ENCODE data around the gene DOK7. TPM values are rescaled to one million over a fixed set of nuclear protein-coding genes. Genes with fewer than 3 reads are reported as not detected.

The DOK7 gene
- total RNA-seq, 1 experiment from 2014 or later = 0.26 TPM

GRCh38 chr4:3427706-3428446, 35.2 kb upstream of the DOK7 start:
- H3K4me1 ChIP-seq (ENCODE audit: insufficient read depth, low read length) = no peaks in the 10 kb centered on the region
- no peak overlapping the region for H2BK15ac ChIP-seq (ENCODE audit: low read depth, low read length)
- no peak overlapping the region for H3K56ac ChIP-seq (ENCODE audit: insufficient read length, low read depth, low read length)
- no peak overlapping the region for H2BK5ac ChIP-seq (ENCODE audit: insufficient read length, low read length)
- no peak for DNase-seq
- H2AFZ ChIP-seq (ENCODE audit: low read length) = no peak overlapping the region
- no peak overlapping the region for H2AK5ac ChIP-seq (ENCODE audit: insufficient read length, low read length)
- no peak overlapping the region for H2BK20ac ChIP-seq (ENCODE audit: low read depth, low read length, poor library complexity, severe bottlenecking)
- no CpG with 5 or more reads among the region's 17 CpGs for WGBS (ENCODE audit: extremely low coverage, insufficient read length, low lambda C conversion rate)
- no peak overlapping the region for H3K14ac ChIP-seq (ENCODE audit: insufficient read depth, low read length)
- Mint-ChIP-seq H3K9me3 (no peaks in the 10 kb centered on the region), H3K4me1 (peaks cover 4 to 8% of the 10 kb centered on the region in 2 experiments; a peak in 3 of 4 replicates), H3K27ac (peak overlapping the region in 1 of 3 experiments; percentile 40; a peak in 2 of 7 replicates), H3K4me3 (no peak overlapping the region; a peak in 1 of 5 replicates), H3K27me3 (ENCODE audit: low read depth) (no peaks in the 10 kb centered on the region), H3K36me3 (ENCODE audit: insufficient read depth in 1 of 3, low read depth in 3 of 3) (peaks cover 3 to 9% (median 8%) of the 10 kb centered on the region in 3 experiments; a peak in 5 of 7 replicates)
- H3K23ac ChIP-seq (ENCODE audit: insufficient read length, low read depth, low read length) = no peak overlapping the region
- no peak overlapping the region for H2BK12ac ChIP-seq (ENCODE audit: insufficient read length, low read depth, low read length)
- H4K91ac ChIP-seq (ENCODE audit: insufficient read length, low read depth, low read length) = no peak overlapping the region
- H4K5ac ChIP-seq (ENCODE audit: insufficient read length, low read depth, low read length) = no peak overlapping the region
- TF ChIP-seq CTCF (conservative IDR thresholded peaks at IDR 0.05) = no peak
- no peak overlapping the region for H3T11ph ChIP-seq (ENCODE audit: low read length)
- no peaks in the 10 kb centered on the region for H3K79me1 ChIP-seq (ENCODE audit: insufficient read depth, low read depth, low read length, poor library complexity, severe bottlenecking)
- H3K9ac ChIP-seq (ENCODE audit: extremely low read depth, insufficient read length, low read length) = no peak overlapping the region
- no peak overlapping the region for H3K4me2 ChIP-seq (ENCODE audit: insufficient read depth, insufficient read length, low read length)
- no peaks in the 10 kb centered on the region for H3K9me3 ChIP-seq (ENCODE audit: control insufficient read depth, low read depth, low read length)
- H4K8ac ChIP-seq (replicated peaks; ENCODE audit: insufficient read length, low read depth, low read length) = no peak overlapping the region
- no peaks in the 10 kb centered on the region for H3K23me2 ChIP-seq (ENCODE audit: insufficient read length, low read depth, low read length, poor library complexity, severe bottlenecking)
- no peak overlapping the region for H2BK120ac ChIP-seq (ENCODE audit: low read depth, low read length, poor library complexity, severe bottlenecking)
- H3K27ac ChIP-seq (ENCODE audit: insufficient read length, low read depth, low read length) = no peak overlapping the region
- H4K20me1 ChIP-seq (ENCODE audit: control insufficient read depth, insufficient read depth, insufficient read length) = no peaks in the 10 kb centered on the region
- no peak overlapping the region for H3K4ac ChIP-seq (ENCODE audit: low read depth, low read length)
- no peaks in the 10 kb centered on the region for H3K27me3 ChIP-seq (ENCODE audit: insufficient read depth, low read length)
- H3K18ac ChIP-seq (ENCODE audit: insufficient read length, low read depth, low read length) = no peak overlapping the region
- no peaks in the 10 kb centered on the region for H3K79me2 ChIP-seq (ENCODE audit: insufficient read depth, low read length)

Data from H9 (cell line).